NK-92 treated with Interleukin-12 subunit alpha and Interleukin-12 subunit beta, amount 100 ng/mL, for 24 hours (cell line): ENCODE results near the gene METTL22.

Source experiments
- DNase-seq: peaks from one replicate; lab custom pipeline; 2025; lab: John Stamatoyannopoulos, UW

METTL22 gene

DNA sequence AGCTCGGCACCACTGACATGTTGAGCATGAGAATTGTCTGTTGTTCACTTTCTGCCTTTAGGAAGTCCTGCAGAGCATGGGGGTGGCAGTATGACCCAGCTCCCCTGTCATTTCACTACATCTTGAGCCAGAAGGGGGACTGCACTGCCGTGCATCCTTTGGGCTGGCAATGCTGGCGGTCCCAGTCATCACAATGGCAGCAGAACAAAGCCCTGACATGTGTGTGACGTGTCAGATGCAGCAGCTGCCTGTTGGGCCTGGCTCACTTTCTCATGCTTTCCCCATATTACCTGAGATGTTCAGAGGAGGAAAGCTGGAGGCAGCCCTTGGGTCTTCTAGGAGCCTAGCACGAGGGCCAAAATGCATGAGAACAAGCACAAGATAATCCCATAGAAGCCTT is 46.6 kb downstream of the METTL22 start:
- no peak for DNase-seq

DNA sequence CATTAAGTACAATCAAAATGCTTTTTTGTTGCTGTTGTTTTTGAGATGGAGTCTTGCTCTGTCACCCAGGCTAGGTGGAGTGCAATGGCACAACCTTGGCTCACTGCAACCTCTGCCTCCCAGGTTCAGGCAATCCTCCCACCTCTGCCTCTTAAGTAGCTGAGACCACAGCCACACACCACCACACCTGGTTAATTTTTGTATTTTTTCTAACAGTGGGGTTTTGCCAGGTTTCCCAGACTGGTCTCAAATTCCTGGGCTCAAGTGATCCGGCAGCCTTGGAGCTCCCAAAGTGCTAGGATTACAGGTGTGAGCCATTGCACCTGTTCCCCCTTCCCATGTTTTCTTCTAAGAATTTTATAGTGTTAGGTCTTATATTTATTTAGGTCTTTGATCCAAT is 48.0 kb downstream of the METTL22 start:
- no peak for DNase-seq

DNA sequence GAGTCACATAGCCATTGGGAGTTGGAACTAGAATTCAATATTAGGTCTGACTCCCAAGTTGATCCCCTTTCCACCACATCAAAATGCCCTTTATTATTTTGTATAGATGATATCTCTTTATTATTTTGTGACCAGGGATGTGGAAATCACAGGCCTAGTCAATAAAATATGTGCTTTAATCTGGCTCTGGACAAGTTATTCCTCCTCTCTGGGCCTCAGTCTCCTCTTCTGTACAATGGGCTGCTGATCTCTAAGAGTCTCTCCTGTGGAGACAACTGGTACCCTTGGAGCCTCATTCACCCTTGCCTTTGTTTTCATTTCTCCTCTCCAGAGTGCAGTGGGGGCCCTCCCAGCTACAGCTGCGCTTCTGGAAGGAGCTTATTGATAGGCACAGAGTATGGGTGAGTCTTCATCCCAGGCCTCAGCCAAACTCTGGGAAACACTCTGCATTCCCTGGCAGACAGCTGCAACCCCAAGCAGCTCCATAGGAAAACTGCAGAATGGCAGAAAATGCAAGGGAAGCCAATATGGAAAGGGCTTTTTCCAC is 48.6 kb downstream of the METTL22 start:
- DNase-seq, result no peak

DNA sequence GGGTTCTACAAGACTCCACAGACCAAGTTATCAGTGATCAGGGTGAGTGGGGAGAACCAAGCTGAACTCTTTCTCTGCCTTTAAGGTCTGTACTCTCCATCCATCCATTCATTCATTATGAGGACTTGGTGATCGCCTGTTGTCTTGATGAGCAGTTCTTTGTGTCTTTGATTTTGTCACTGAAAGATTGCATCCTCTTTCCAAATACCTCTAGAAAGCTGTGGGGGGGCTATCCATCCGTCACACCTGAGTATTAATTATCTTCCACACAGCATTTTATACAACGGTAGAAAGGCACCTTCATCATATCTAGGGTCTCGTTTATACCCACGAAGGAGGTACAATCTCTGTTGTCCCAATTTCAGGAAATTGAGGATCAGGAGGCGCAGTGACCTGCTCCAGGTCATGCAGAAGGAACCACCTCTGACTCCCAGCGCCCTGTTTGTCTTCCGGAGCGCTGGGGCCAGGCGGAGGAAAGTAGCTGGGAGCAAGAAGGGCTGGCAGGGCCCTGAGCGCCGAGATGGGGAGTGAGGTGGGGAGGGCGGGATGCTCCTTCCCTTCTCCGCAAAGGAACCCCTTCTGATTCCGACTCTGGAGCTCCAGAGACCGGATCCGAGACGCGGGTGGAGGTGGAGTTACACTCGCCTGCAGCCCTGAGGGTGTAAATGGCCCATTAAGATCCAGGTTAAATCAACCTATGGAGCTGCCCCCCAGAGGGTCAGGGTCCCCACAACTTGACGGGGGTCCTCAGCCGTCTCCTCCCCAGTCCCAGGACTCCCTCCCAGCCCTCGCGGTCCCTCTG is 52.3 kb downstream of the METTL22 start:
- no peak for DNase-seq

DNA sequence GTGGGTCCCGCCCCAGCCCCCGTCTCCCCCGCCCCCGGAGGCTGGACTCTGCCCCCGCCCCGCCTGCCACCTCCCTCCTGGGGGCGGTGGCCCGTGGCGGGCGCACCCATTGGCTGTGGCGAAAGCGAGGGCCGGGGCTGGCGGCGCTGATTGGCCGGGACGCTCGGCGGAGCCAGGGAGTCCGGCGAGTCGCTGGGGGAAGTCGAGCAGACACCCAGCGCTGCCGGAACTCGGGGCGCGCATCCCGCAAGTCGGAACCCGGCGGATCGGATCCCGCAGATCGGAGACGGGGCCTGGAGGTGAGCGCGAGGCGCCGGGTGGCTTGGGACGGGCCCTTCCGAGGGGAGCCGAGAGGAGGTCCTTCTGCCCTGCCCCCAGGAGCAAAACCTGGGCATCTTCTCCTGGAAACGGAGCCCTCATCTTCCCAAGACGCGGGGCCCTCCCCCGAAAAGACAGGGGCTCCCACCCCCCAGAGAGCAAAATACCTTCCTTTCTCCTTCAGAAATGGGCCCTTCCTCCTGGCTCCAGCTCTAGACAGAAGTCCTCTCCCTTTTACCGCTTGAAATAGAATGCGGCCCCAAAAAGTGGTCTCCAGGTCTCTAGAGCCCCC is 53.0 kb downstream of the METTL22 start, which contains the start of gene ABAT:
Gene ABAT, plus strand, starts transcription at position 205 of the 610 bp plus-strand sequence. CDS start 61,123 bp downstream, outside the sequence.
- DNase-seq, result no peak

DNA sequence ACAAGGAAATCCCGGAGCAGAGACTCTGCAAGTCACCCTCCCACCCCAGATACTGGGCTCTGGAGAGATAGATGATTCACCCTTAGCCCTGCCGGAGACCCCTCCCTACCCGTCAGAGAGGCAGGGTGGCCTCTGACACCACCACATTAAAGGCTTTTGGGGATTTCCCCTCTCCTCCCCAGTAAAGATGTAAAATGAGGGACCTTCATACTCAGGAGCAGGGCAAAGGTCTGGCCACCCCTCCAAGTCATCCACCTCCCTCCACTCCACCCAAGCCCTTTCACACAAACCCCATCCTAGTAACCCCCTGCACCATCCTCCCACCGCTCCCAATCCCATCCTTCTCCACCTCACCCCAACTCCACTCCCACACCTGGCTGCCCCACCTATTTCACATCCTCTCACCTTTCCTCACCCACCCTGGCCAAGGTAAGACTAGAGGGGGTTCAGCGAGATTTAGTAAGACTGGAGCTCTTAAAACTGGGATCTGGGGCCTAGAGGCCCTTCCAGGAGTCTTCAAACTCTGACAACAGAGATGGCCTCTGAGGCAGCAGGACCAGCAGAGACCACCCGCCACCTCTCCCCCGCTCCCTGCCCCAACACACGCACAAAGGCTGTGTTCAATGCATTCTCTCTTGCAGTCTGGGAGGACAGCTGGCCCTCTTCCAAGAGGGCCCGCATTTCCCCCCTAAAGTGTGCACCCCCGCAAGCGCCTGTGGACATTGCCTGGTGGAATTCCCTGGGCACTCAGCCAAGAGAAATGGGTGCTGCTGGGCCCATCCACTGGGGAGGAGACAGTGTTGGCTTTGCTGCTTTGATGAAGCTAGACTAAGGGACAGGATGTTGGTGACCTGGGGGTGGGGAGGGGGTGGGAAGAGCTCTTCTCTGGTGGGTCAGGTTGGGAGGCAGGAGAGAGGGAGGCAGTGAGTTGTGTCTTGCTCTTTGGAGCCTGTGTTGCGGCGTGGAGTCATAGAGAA is 54.0 kb downstream of the METTL22 start:
- no peak for DNase-seq

DNA sequence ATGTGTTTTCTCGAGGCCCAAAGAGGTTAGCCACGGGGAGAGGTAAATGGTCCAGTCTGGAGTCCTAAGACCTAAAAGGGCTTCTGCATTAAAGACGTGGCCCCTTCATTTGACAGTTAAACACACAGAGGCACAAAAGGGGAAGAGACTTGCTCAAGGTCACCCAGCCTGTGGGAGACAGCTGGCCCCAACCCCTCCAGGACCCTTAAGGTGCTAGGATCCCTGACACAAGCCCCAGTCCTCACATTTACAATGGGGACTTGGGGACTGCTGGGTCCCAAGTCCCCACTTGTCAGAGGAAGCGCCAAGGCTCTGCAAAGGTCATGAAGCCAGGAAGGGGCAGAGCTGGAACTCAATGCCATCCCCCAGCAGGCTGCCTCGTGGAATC is 54.7 kb downstream of the METTL22 start:
- no peak for DNase-seq

DNA sequence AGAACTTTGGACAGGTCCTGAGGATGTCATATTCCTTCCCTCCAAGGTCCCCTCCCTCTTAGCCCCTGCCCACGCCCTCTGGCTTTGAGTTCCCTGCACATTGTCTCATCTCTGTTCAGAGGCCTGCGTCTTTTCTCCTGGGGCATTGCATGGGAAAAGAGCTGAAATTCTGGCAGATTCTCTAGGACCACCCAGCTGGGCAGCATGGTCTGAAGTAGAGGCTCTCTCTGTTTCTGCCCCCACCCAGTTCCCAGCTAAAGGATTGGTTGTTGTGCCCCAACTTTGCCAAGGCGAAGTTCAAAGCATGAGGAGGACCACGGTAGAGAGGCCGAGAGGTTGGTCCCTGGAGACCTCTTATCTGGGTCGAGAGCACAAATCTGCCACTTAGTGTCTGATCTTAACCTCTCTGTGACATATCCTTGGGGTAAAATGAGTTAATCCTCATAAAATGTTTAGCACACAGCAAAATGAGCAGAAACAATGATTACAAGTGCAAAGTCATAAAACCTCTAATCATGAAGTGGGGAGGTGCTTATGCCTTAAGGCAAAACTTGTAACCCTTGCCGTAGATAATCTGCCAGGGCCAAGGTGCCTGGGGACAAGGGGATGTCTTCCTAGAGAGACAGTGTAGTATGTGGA is 55.4 kb downstream of the METTL22 start:
- no peak for DNase-seq

DNA sequence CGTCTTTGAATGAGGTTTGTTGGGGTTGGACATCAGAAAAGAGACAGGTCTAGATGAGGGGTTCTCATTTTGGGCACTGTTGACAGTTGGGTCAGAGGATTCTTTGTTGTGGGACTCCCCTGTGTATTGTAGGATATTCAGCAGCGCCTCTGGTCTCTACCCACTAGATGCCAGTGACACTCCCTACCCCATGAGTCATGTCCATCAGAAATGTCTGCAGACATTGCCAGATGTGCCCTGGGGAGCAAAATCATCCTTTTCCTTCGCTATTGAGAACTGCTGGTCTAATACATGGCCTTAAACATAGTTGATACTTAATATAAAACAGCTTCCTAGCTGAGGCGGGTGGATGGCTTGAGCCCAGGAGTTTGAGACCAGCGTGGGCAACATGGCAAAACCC is 56.0 kb downstream of the METTL22 start:
- DNase-seq, result no peak

DNA sequence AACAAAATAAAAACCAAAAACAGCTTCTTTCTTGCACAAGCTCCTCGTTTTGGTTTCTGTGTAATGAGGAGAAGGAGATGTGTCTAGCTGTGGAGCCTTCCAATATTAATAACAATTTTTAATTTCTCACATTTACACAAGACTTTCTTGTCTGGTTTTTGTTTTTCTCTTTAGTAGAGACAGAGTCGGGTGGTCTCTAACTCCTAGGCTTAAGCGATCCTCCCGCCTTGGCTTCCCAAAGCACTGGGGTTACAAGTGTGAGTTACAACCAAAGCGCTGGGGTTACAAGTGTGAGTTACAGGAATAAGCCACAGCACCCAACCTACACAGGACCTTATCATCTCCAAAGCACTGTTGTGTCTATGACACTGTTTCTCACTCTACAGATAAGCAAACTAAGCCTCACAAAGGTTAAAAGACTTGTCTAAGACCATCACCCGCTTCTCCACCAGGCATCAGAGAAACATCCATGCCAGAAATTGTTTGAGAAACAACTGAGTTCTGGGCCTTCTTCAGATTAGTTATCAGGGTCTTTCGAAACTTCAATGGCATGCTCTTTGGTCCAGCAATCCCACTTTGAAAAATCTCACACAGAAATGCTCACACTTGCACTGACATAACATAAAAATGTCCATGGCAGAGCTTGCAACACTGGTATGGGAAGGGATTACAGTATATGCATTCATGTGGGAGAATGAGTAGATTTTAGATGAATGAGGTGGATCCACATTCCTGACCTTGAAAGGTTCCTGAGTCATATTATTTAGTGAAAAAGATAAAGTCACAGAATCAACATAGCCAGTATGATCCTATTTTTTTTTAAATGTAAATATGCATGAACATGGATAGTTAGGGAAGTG is 56.8 kb downstream of the METTL22 start:
- DNase-seq, result no peak

DNA sequence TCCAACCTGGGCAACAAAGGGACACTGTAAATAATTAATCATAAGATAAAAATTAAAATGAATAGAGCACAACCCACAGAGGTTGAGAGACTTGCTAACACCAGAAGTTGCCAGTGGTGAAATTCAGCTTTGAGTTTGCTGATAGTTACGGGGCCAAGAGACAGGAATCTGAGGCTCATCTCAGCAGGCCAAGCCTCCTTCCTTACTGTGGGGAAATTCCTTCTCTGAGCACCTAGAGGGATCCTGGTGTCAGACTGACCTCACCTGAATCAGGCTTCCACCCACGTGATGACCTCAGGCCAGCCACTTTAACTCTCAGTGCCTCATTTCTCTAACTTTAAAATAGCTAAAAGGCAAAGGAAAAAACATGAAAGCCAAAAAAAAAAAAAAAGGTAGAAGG is 57.7 kb downstream of the METTL22 start:
- DNase-seq, result no peak

DNA sequence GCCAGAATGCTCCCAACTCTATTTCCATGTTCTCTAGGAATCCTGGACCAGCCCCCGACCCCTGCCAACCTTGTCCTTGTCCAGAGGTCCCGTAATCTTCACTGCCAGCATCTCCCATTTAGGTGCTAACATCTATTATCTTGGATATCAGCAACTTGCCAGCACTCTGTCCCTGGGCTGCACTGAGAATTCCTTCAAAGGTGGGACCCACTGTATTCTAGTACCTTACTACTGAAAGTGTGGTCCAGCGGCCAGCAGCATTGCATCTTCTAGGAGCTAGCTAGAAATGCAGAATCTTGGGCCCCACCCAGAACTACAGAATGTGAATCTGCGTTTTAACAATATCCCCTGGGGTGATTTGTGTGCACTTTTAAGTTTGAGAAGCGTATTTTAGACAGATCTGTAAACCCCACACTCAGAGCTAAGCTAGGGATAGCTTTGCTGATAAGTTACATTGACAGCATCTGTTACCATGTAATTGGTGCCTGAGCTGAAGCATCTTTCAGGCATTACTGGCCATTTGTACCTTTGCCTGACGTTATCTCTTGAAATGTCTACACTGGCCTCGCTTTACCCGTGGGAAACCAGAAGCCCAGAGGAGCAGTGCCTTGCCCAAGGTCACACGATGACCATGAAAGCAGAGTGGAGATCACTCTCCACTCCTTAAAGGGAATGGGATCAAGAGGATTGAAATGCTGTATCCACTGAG is 61.2 kb downstream of the METTL22 start:
- DNase-seq, result no peak

DNA sequence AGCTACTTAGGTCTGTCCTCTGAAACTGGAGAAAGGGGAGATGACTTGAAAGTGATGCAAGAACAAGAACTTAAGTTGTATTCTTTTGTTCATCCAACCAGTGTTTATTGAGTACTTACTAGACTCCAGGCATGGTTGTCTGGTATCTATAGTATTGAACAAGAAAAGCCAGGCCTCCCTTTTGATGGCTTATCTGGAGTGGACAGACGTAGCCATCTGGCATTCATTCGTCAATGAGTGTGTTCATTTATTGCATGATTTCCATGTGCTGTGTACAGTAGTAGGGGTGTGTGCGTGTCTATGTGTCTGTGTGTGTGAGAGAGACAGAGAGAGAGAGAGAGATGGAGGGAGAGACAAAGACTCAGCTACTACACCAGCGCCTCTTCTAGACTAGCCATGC is 62.1 kb downstream of the METTL22 start:
- no peak for DNase-seq

DNA sequence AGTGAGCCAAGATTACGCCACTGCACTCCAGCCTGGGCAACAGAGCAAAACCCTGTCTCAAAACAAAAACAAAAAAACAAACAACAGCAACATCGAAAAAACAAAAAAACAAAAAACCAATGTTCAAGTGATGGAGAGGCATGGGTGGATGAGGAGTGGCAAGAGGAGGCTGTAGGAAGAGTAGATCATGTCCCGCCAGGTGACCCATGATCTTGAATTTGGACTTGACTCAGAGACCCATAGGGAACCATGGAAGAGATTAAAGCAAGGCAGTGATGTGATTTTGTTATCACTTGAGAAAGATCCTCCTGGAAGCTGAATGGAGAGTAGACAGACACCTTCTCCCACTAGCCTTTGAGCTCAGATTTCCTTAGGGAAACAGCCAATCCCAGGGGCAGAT is 64.1 kb downstream of the METTL22 start:
- no peak for DNase-seq

DNA sequence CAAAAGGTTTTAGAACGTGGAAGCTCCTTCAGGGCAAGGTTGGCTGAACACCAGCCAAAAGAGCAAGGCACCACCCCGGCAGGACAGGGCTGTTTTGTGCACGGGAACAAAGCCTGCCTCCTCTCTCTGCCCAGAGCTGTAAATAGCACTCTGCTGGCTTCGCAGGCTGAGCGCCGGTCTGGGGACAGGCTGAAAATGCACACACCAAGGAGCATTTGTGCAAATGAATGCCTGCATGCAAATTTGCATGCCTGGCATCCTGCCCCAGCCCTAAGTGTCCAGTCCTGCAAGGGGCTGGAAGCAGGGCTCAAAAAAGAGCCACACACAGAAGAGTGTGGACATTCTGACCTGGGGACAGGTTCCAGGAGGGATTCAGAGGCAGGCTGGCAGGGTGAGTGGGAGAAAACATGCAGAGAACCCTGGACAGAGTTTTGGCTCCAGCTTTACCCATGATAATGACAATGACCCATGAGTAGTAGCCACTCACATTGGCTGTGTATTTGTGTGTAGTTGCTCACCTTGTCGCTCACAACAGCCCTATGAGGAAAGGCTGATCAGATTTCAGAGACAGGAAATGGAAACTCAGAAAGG is 64.6 kb downstream of the METTL22 start:
- DNase-seq, result no peak

DNA sequence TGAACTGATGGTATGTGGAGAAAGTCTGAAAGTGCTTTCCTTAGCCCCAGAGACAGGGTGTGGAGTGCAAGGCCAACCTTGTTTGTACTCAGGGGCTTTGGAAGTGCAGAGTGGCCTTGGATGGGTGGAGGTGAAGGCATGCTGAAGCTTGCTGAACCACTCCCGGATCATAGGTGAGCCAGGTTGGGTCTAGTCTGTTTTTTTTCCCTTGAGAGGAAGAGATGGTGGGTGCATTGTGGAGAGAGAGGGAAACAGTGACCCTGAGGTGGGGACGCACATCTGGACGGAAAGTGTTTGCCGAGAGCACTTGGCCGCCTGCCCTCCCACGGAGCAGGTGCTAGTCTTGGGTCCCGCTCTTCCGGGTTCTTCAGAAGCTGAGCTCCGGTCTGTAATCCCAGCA is 65.4 kb downstream of the METTL22 start:
- no peak for DNase-seq

DNA sequence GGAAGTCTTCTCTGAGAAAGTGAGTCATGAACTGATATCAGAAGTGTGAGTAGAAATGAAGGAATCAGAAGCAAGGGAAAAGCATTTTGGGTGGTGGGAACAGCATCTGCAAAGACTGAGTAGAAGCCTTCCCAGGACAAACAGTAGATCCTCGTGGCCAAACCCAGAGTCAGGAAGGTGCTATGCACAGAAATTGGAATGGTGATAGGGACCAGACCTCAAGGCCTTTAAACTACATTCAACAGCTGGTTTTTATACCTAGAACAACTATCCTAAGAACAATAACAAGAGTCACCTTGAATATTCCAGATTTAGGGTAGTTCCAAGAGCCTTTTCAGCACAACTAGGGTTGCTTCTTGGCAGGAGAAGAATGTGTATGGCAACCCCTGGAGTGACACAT is 68.2 kb downstream of the METTL22 start:
- no peak for DNase-seq

DNA sequence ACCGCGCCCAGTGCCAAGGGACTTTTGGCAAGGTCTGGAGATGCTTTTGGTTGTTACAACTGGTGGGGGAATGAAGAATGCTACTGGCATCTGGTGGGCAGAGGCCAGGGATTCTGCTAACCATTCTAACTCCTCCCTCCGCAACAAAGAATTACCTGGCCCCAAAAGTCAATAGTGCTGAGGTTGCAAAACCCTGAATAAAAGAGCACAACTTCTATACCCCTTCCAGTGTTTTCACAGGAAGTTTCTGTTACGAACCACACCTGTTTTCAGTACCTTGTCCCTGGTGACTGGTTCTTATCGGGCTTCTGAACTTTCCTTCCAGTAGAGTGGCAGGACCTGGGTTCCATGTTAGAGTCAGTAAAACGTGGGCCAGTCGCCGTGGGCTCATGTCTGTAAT is 70.2 kb downstream of the METTL22 start:
- DNase-seq, result no peak

DNA sequence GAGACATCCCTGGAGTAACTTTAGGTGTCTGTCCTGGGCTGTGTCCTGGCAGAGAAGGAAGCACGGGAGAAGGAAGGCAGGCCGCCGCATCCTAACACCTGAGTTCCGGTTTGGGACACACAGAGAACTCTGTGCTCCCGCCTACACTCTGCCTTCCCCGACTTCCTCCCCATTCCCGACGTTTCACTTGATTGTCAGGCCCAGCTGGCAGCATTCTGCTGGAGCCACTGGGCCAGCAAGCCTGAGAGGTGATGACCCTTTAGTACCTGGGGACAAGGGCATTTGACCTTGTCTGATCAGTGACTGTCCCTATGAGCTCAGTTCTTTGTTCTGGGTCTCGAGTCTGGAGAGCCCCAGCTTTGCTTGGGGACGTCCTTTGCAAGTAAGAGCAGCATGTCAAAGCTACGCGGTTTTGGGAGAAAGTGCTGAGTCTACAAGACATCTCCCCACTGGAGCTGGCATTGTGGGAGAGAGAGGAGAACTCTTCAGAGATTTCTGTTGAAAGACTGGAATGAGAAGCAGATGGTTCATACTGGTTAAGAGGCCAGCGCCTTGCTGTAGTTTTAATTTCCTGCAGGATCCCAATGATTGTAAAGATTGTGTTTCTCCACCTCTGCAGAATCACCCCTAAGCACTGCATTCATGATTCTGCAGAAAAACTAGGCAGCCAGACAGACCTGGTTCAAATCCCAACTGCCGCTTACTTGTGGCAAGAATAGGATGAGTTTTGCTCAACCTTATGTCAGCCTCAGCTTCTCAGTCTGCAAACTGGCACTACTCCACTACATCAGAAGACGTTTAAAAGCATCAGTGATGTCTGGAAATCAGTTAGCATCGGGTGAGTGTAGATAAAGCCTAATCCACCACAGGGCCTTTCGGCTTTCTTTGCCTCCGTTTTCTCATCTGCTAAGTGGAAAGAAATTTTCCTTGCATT is 73.6 kb downstream of the METTL22 start:
- no peak for DNase-seq
